Femur (tissue), 1 donor: ENCODE data around the gene DBN1.

ENCODE experiments used
- DNase-seq: peaks from one replicate; pipeline ENCODE4 v3.0.0-alpha.2; 2017

DBN1 gene

GRCh38 chr5:177504086-177505056 is 30.9 kb upstream of the DBN1 start:
- no peak for DNase-seq

GRCh38 chr5:177503351-177504085 is 30.1 kb upstream of the DBN1 start:
- DNase-seq, result no peak

- no peak for DNase-seq
Observed at GRCh38 chr5:177502886-177503285, 29.5 kb upstream of the DBN1 start.

- DNase-seq, result no peak
Observed at GRCh38 chr5:177501874-177502678, 28.6 kb upstream of the DBN1 start.

- peak; percentile 92 for DNase-seq
Observed at GRCh38 chr5:177500685-177501522, 27.5 kb upstream of the DBN1 start.

- no peak for DNase-seq
Observed at GRCh38 chr5:177499842-177500241, 26.4 kb upstream of the DBN1 start.

- DNase-seq, result peak; percentile 72
Observed at GRCh38 chr5:177498013-177498787, 24.8 kb upstream of the DBN1 start.

GRCh38 chr5:177497292-177498012 is 24.0 kb upstream of the DBN1 start, which contains the start of gene PDLIM7:
Gene PDLIM7 (minus strand): TSS chr5:177497604. CDS start chr5:177496512, 1,092 bp downstream.
- DNase-seq, result peak; percentile 97

GRCh38 chr5:177496727-177497291 is 23.4 kb upstream of the DBN1 start:
- peak; percentile 94 for DNase-seq

GRCh38 chr5:177496070-177496726 is 22.8 kb upstream of the DBN1 start:
- DNase-seq, result peak; percentile 68

- DNase-seq, result peak; percentile 92
Observed at GRCh38 chr5:177495243-177496060, 22.0 kb upstream of the DBN1 start.

GRCh38 chr5:177494346-177495195 is 21.1 kb upstream of the DBN1 start:
- DNase-seq, result peak; percentile 91

GRCh38 chr5:177493795-177494345 is 20.4 kb upstream of the DBN1 start:
- no peak for DNase-seq

- DNase-seq, result no peak
Observed at GRCh38 chr5:177492841-177493240, 19.4 kb upstream of the DBN1 start.

GRCh38 chr5:177491983-177492746 is 18.7 kb upstream of the DBN1 start:
- DNase-seq, result no peak

- peak; percentile 76 for DNase-seq
Observed at GRCh38 chr5:177491429-177491945, 18.1 kb upstream of the DBN1 start.
